CD4-positive, alpha-beta T cell treated with Interleukin-15 for 1 hour (primary cell): Measurements from ENCODE around the gene UPK1A.
A peak's percentile ranks its signal among the peaks of the same experiment; 100 is the strongest.

ENCODE experiments used
- DNase-seq: peaks from one replicate; pipeline ENCODE4 v3.0.0-alpha.2; 2020

UPK1A gene

GRCh38 chr19:35693835-35694599, 27.7 kb downstream of the UPK1A start:
- peak; percentile 89 for DNase-seq

DNA sequence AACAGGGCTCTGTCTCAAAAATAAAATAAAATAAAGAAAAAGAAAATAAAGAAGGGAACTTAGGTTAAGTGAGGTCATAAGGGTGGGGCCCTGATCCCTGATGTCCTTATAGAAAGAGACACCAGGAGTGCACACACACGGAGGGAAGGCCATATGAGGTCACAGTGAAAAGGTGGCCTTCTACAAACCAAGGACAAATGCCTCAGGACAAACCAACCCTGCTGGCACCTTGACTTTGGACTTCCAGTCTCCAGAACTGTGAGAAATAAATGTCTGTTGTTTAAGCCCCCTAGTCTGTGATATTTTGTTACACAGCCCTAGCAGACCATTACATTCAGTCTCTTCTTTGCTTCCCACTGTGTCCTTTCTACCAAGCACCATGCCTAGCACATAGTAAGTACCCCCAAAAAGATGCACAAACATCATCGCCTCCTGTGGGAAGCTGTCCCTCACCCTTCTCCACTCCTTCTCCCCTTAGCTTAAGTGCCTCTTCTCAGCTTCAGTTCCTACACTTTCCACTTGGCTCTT, 29.6 kb downstream of the UPK1A start:
- DNase-seq, result no peak

DNA sequence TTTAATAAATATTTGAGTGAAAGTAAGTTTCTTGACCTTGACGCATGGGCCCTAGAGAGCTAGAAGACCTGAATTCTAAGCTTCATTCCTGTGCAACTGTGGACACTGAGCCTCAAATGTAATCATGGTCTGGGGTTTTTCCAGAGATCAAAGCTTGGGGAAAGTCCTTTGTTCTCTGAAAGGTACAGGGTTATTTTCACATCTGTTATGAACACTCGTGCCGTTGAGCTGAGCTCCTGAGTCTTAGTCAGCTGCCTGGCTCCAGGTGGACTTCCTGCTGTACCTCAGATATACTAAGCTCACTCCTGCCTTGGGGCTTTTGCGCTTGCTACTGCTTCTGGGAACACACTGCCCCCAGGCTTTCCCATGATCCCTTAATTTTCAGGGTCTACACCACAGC, 30.5 kb downstream of the UPK1A start:
- DNase-seq, result no peak

- DNase-seq, result peak; percentile 95
Measured at GRCh38 chr19:35702223-35703012, 36.1 kb downstream of the UPK1A start.

DNA sequence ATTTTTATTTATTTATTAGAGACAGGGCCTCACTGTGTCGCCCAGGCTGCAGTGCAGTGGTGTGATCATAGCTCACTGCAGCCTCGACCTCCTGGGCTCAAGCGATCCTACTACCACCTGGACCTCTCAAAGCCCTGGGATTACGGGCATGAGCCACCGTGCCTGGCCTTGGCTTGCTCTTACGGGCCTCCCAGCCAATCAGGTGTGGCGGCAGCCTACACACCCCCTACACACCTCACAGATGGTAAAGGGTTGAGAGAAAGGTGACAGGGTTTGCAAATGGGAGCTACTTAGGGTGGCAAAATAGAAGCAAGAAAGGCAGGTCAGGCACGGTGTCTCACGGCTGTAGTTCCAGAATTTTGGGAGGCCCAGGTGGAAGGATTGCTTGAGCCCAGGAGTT, 37.0 kb downstream of the UPK1A start:
- no peak for DNase-seq

GRCh38 chr19:35704218-35704617, 37.9 kb downstream of the UPK1A start, which contains the start of gene ZBTB32:
Gene ZBTB32 (plus strand): TSS chr19:35704558. CDS start chr19:35714627, 10,069 bp downstream.
- no peak for DNase-seq

DNA sequence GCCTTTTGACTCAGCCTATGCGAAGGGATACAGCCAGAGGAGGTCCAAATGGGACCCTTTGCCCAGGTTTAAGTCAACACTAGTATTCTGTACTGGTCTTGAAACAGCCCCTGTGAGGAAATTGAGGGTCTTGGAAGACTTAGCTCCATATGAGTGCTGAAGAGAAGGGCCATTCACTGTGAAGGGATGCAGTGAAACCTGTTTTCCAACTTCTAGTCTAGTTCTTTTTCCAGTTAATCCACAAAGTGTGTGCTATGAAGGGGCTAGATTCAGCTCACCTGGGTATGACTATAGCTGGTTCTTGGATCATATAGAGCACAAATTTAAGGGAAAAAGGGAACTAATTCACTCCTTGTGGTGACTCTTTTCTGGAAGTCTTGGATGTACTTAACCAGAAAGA, 42.1 kb downstream of the UPK1A start:
- DNase-seq, result no peak

GRCh38 chr19:35710784-35711723, 44.7 kb downstream of the UPK1A start:
- DNase-seq, result no peak

DNA sequence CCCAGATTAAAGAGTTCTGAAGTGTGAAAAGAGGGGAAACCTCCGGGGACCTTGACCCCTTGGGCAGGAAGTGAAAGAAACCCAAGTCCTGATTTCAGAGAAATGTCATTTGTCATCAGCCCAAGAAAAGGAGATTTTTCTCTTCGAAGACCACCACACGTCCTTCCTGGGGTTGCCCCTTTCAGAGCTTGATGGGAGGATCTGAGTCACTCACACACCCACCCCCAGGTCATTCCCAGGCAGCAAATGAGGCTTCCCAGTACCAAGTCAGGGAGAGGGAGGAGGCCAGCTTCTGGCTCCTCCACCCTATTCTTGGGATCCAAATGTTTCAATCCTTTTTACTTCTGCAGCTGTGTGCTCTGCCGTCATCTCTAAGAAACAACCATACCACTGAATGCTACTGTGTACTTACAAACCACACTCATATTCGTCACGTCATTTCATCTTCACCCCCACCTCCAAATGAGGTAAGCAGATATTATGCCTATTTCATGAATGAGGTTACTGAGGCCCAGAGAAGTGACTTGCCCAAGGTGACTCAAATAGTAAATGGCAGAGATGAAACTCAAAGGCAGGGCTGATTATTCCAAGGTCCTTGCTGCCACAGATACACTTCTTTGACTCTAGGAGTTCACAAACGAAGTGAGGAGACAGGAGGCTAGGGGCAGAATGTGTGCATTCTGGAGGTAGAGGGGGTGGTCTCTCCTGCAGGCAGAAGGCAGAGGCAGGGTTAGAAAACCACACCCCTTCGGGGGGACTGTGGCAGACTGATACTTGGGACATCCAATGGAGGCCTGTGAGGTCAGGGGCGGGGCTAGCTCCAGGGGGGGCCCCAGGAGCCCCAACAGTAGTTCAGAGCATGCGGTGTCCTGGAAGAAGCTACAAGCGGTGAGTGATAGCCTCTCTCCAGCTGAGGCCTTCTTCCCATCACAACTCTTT, 46.5 kb downstream of the UPK1A start:
- peak; percentile 48 for DNase-seq

- no peak for DNase-seq
Measured at GRCh38 chr19:35713506-35713850, 47.2 kb downstream of the UPK1A start.

GRCh38 chr19:35713904-35714495, 47.7 kb downstream of the UPK1A start:
- no peak for DNase-seq

- DNase-seq, result no peak
Measured at GRCh38 chr19:35714601-35715354, 48.5 kb downstream of the UPK1A start.

DNA sequence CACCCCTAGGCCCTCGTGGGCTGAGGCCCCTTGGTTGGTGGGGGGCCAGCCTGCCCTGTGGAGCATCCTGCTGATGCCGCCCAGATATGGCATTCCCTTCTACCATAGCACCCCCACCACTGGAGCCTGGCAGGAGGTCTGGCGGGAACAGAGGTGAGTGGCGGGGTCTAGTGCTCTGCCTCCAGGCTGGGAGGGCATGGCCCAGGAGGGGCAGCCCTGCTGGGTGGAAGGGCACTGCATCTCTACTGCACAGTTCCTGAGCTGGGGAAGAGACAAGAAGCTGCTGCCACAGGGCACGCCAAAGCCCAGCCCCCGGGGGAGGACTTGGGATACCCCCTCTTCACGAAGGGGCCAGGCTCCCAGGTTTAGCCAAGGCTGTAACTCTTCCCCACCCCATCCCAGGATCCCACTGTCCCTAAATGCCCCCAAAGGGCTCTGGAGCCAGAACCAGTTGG, 49.1 kb downstream of the UPK1A start:
- DNase-seq, result no peak

GRCh38 chr19:35715981-35716800, 49.9 kb downstream of the UPK1A start:
- no peak for DNase-seq

DNA sequence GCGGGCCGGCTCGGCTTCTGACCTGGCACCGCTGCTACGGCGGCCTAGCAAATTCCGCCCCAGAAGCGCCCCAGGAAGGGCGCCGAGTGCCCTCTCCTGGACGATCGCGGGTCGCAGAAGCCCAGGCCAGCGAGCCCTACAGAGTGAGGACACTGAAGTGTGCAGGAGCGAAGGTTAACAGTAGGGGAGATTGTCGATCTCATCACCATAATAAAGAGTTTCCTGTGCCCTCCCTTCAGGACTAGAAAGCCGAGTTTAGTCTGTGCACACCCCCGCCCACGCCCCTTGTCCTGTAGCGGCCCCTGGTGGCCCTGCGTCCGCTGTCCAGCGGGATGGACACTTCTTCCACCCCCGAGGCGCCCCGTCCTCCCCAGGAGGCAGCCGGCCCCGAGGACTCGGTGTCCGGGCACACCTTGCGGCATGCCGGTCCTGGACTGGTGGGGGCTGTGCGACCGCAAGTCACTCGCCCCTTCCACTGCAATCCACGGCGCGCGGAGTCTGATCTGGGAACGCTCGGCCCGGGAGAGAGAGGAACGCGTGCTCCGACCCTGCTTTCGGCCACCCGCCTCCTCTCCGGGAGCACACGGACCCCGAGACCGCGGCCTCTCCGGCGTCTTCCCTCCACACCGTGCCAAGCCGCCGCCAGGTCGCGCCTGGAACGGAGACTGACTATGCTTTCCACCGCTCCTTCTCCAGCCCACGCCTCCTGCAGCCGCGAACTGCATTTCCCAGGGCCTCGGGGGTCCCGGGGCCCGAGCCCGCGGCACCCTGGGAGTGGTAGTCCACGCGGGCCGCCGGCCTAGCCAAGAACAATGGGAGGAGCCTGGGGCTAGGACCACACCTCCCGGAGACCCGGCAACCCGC, 50.7 kb downstream of the UPK1A start:
- peak; percentile 98 for DNase-seq

- DNase-seq, result no peak
Measured at GRCh38 chr19:35717665-35718344, 51.5 kb downstream of the UPK1A start, which contains the start of gene KMT2B. Gene KMT2B (plus strand): TSS chr19:35718003. CDS start chr19:35718019, 16 bp downstream.

- DNase-seq, result no peak
Measured at GRCh38 chr19:35718345-35719041, 52.2 kb downstream of the UPK1A start.
